ENCODE data around the gene FHOD1.

FHOD1 gene

GRCh38 chr16:67230809-67231660 lies 16.2 kb downstream of the FHOD1 start:
- DNase-seq = no peak

DNA sequence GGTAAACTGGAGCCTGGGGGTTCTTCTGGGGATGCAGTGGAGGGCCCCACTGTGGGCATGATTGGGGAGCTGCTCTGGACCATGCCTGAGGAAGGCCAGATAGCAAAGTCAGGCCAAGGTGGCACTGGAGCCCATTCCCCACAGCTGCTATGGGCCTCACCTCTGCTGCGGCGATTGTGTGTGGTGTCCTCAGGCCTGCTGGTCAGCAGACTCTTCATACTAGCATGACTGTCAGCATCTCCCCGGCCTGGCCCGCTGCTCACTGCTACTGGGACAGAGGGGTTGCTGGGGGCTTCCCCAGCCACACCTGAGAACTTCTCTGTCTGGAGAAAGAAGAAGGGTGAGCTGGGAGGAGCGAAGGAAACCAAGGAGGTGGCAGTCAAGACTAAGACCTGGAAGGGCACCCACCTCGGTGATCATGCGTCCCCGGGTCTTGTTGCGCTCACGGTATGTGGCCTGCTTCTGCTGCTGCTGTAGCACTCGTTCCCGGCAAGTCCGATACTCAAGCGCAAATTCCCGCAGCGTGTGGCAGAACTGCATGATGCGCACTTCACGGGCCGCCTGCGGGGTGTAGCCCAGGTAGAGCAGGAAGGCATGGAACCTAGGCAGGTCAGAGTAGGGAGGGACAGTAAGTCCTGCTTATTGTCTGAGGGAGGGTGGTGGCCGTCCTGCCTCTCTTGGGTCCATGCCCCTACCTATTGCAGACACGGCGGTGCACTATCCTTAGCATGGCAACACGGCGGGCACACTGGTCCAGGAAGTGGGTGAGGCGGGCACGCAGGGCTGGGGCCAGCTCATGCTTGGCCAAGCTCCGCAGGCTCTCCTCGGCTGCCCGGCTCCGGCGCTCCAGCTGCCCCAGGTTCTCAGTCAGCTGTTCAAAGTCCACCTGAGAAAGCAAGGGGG lies 17.1 kb downstream of the FHOD1 start:
- DNase-seq = no peak

DNA sequence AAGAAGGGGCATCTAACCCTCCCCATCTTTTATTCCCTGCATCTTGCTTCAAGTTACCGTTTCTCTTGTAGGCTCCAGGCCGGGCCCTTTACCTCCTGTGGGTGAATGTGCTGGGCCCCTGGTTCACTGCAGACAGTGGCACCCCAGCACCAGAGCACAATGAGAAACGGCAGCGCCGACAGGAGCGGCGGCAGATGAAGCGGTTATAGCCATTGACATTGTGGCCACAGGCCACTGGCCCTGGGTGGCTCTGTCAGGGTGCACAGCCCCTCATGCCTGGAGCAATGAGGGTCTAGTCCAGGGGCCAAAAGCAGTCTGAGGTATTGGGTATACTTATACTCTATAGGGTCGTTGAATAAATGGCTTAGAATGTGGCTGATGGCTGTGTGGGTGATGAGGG lies 18.4 kb downstream of the FHOD1 start:
- no peak for DNase-seq

DNA sequence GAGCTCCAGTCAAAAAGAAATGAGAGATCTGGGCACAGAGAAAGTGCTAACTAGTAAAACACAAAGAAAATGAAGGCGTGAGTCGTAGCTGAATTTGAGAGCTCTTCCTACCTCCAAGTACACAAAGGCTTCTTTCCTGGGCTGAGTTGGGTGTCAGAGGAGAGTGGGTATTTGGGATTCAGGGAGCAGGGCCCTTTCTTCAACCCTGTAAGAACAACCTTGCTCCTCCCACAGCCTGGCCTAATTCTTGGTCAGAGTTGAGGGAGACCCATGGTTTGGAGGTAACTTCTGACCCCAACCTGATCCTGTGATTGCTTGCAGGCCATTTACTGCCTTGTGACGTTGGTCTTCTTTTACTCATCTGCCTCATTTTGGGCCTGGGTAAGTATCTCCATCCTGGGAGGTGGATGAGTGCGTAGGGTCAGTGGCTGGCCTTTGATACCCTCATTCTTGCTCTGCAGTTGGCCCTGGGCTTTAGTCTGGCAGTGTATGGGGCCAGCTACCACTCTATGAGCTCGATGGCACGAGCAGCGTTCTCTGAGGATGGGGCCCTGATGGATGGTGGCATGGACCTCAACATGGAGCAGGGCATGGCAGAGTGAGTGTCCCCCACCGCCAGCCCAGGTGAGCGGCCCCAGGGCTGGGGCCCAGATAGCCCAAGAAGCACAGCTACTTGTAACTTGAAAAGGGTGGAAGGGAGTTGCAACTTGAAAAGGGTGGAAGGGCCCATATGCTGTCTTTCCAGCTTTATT lies 19.1 kb downstream of the FHOD1 start:
- no peak for DNase-seq

GRCh38 chr16:67227567-67227921 lies 19.7 kb downstream of the FHOD1 start:
- no peak for DNase-seq

GRCh38 chr16:67226804-67227566 lies 20.3 kb downstream of the FHOD1 start, which contains the start of gene TMEM208:
TMEM208 (plus strand) TSS chr16:67227130; CDS start chr16:67227219, 89 bp downstream.
- DNase-seq = peak; percentile 100

- no peak for DNase-seq
Measured at GRCh38 chr16:67226295-67226803, 20.9 kb downstream of the FHOD1 start.

GRCh38 chr16:67223992-67224391 lies 23.3 kb downstream of the FHOD1 start:
- no peak for DNase-seq

DNA sequence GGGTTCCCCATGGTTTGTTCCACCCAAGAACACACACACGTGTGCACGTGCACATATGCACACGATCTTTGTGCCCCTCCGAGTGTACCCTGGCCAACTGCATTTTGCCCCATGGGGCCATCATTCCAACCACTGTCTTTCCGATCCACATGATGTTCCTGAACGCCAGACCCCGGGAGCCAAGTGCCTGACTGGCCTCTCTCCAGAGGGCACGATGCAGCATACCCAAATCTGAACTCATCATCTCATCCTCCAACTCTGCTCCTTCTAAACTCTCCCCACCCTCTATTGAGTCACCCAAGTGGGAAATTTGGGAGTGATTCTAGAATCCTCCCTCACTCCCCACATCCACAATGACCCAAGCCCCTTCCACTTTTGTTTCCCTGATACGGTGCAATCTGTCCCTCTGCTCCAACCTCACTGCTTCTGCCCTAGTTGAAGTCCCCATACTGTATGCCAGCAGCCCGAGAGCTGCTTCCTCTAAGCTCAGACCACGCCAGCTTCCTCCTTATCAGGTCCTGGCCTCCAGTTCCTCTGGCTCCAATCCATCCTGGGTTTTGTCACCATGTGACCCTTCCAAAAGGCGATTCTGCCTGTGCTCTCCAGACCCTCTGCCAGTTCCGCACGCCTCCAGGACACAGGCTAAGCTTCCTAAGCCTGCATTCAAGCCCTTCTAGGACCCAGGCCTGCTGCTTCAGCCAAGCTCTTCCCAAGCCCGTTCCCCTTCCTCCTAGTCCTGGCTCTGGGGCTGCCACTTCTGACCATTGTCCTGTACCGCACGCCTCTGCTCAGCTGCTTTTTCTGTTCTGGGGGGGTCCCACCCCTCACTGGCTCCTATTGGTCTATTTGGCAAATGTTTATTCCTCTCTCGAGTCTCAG lies 30.4 kb downstream of the FHOD1 start:
- no peak for DNase-seq

GRCh38 chr16:67215706-67216105 lies 31.6 kb downstream of the FHOD1 start:
- no peak for DNase-seq

GRCh38 chr16:67213197-67214019 lies 33.9 kb downstream of the FHOD1 start:
- no peak for DNase-seq

DNA sequence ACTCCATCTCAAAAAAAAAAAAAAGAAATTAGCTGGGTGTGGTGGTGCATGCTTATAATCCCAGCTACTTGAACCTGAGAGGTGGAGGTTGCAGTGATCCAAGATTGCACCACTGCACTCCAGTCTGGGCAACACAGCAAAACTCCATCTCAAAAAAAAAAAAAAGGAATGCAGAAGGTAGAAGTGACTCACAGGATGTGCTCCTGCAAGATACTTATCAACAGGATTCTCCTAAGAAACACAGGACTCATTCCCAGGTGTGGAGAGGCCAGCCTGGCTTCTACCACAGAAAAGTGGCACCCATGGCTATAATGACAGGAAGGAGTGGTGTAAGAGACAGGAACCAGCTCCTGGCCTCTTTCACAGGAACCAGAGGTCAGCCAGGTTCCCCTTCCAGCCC lies 34.5 kb downstream of the FHOD1 start:
- DNase-seq = no peak

DNA sequence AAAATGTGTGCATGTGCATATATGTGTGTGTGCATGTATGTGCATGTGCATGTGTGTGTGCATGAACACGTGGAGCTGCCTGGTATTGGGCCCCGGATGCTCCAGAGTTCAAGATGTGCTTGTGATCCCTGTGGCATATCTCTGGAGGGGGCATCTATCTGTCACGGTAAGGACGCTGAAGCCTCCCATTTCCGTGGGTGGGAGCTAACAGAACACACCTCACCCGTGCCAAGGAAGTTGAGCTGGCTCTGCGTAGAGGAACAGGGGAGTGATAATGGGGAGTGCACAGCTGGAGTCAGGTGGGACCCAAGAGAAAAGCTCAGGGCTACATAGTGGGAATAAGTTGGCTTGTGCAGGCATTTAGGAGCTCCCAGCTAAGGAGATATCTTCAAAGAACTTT lies 35.6 kb downstream of the FHOD1 start:
- DNase-seq = no peak

GRCh38 chr16:67210069-67210937 lies 37.0 kb downstream of the FHOD1 start:
- DNase-seq = no peak

- DNase-seq = no peak
Measured at GRCh38 chr16:67209565-67209964, 37.7 kb downstream of the FHOD1 start.

DNA sequence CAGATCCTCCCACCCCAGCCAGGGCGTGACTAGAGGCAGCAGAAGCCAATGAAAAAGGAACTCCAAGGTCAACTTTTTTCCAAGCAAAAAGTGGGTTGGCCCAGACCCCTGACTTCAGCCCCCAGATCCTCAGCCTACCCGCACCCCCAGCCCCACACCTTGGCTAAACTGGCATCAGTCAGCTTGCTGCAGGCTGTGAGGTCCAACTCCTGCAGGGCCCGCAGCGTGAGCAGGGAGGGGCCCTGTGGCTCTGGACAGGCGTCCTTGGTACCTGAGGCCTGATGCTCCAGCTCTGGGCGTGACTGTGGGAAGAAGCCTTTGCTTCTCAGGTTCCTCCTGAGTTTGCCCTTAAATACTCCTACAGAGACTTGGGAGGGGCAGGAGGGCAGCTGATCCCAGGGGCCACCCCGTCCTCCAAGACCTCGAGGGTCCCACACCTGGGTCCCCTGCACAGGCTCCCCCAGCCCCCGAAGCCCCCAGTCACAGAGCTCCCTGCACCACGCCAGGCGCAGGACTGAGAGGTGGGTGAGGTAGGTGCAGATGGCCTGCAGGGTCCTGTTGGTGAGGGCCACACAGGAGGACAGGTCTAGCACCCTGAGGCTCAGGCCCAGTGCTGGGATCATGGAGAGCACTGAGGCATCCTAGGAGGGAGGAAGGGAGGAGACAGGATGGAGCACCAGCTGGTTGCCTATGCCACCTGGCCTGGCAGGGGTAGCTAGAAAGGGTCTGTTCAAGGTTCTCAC lies 39.0 kb downstream of the FHOD1 start:
- no peak for DNase-seq

GRCh38 chr16:67207249-67208091 lies 39.8 kb downstream of the FHOD1 start:
- DNase-seq = no peak
